DMS114 treated with DMSO at 0.1 percent for 48 hours (cell line): ENCODE results near the gene DPH6.
"Not testable (repeated sequence)": the region's sequence is repeated elsewhere in the genome, so short reads cannot be mapped to it uniquely, and the experiment has no call there.

Source experiments
- DNase-seq: peaks from one replicate; lab custom pipeline; 2025; ENCODE audit not compliant: unreplicated experiment; lab: John Stamatoyannopoulos, UW

Gene DPH6

GRCh38 chr15:35545824-35546510, at the start of gene DPH6:
Gene DPH6, minus strand, starts transcription at chr15:35546165. Its CDS starts 24 bp downstream, at chr15:35546141.
- DNase-seq = peak; percentile 65

GRCh38 chr15:35595656-35596055, 49.7 kb upstream of the DPH6 start:
- DNase-seq = no peak

GRCh38 chr15:35591987-35592386, 46.0 kb upstream of the DPH6 start:
- not testable (repeated sequence) for DNase-seq

- DNase-seq = no peak
Observed at GRCh38 chr15:35583863-35584528, 38.0 kb upstream of the DPH6 start.

- DNase-seq = no peak
Observed at GRCh38 chr15:35580606-35581005, 34.6 kb upstream of the DPH6 start.

- DNase-seq = no peak
Observed at GRCh38 chr15:35567392-35567791, 21.4 kb upstream of the DPH6 start.

- DNase-seq = no peak
Observed at GRCh38 chr15:35566991-35567390, 21.0 kb upstream of the DPH6 start.

- DNase-seq = no peak
Observed at GRCh38 chr15:35565901-35566300, 19.9 kb upstream of the DPH6 start.

- no peak for DNase-seq
Observed at GRCh38 chr15:35562641-35563040, 16.7 kb upstream of the DPH6 start.

- DNase-seq = no peak
Observed at GRCh38 chr15:35561308-35561707, 15.3 kb upstream of the DPH6 start.

- DNase-seq = no peak
Observed at GRCh38 chr15:35560870-35561269, 14.9 kb upstream of the DPH6 start.

GRCh38 chr15:35560258-35560657, 14.3 kb upstream of the DPH6 start:
- no peak for DNase-seq

GRCh38 chr15:35559683-35560082, 13.7 kb upstream of the DPH6 start:
- no peak for DNase-seq

- DNase-seq = no peak
Observed at GRCh38 chr15:35557544-35557943, 11.6 kb upstream of the DPH6 start.

GRCh38 chr15:35557012-35557411, 11.0 kb upstream of the DPH6 start:
- no peak for DNase-seq

- no peak for DNase-seq
Observed at GRCh38 chr15:35555244-35555643, 9.3 kb upstream of the DPH6 start.

GRCh38 chr15:35550957-35551356, 5.0 kb upstream of the DPH6 start:
- no peak for DNase-seq

GRCh38 chr15:35549567-35549966, 3.6 kb upstream of the DPH6 start:
- DNase-seq = no peak

- no peak for DNase-seq
Observed at GRCh38 chr15:35548435-35548834, 2.5 kb upstream of the DPH6 start.

GRCh38 chr15:35547775-35548364, 1.9 kb upstream of the DPH6 start:
- DNase-seq = no peak

GRCh38 chr15:35546511-35547381, 781 bp upstream of the DPH6 start:
- DNase-seq = no peak
